SK-N-SH treated with all-trans-retinoic acid at 6 μM for 48 hours (cell line): Measurements from ENCODE around the gene LPP.

ENCODE experiments used
- ATAC-seq: fragments of 200-7000 bp; cut with Tn5 transposase; 3 replicates; pipeline ENCODE4 v1.9.1; 2020; ENCODE audit warnings: mild to moderate bottlenecking, moderate library complexity
- ARNTL ChIP-seq: fragments of 450-650 bp; formaldehyde crosslinking; IDR thresholded peaks from 2 replicates; pipeline ENCODE4 v1.5.0; 2020; ENCODE audit warnings: low read depth, mild to moderate bottlenecking, moderate library complexity, borderline replicate concordance
- CREB5 ChIP-seq: fragments of 250-450 bp; sonication (Bioruptor Pico); IDR thresholded peaks from 2 replicates; pipeline ENCODE4 v1.5.1; 2020; ENCODE audit warnings: low read depth, mild to moderate bottlenecking, moderate library complexity
- CSDC2 ChIP-seq: fragments of 250-450 bp; sonication (Bioruptor Pico); IDR thresholded peaks from 2 replicates; pipeline ENCODE4 v1.5.0; 2020; ENCODE audit warnings: mild to moderate bottlenecking, moderate library complexity
- ESRRG ChIP-seq: fragments of 250-450 bp; sonication (Bioruptor Pico); IDR thresholded peaks from 2 replicates; pipeline ENCODE4 v1.6.1; 2021; ENCODE audit warnings: mild to moderate bottlenecking
- GLIS3 ChIP-seq: fragments of 250-450 bp; sonication (Bioruptor Pico); IDR thresholded peaks from 2 replicates; pipeline ENCODE4 v1.5.0; 2020; ENCODE audit warnings: mild to moderate bottlenecking, moderate library complexity
- ISL1 ChIP-seq: fragments of 250-450 bp; sonication (Bioruptor Pico); IDR thresholded peaks from 2 replicates; pipeline ENCODE4 v2.1.2; 2022; ENCODE audit warnings: mild to moderate bottlenecking, moderate library complexity
- OSR1 ChIP-seq: fragments of 250-450 bp; sonication (Bioruptor Pico); IDR thresholded peaks from 2 replicates; pipeline ENCODE4 v1.8.0; 2022; ENCODE audit warnings: moderate library complexity, mild to moderate bottlenecking, inconsistent platforms
- PATZ1 ChIP-seq: fragments of 250-450 bp; sonication (Bioruptor Pico); IDR thresholded peaks from 2 replicates; pipeline ENCODE4 v1.8.0; 2020; ENCODE audit warnings: mild to moderate bottlenecking, moderate library complexity, borderline replicate concordance
- PPARA ChIP-seq: fragments of 250-450 bp; sonication (Bioruptor Pico); IDR thresholded peaks from 2 replicates; pipeline ENCODE4 v1.5.0; 2020; ENCODE audit warnings: mild to moderate bottlenecking, borderline replicate concordance
- SNAI2 ChIP-seq: fragments of 250-450 bp; sonication (Bioruptor Pico); IDR thresholded peaks from 2 replicates; pipeline ENCODE4 v1.5.0; 2020; ENCODE audit warnings: mild to moderate bottlenecking, moderate library complexity
- TCF4 ChIP-seq: fragments of 250-450 bp; sonication (Bioruptor Pico); IDR thresholded peaks from 2 replicates; pipeline ENCODE4 v1.8.0; 2021; ENCODE audit warnings: mild to moderate bottlenecking, moderate library complexity, borderline replicate concordance
- TOX ChIP-seq: fragments of 250-450 bp; sonication (Bioruptor Pico); IDR thresholded peaks from 2 replicates; pipeline ENCODE4 v1.8.0; 2021; ENCODE audit warnings: mild to moderate bottlenecking, moderate library complexity, borderline replicate concordance
- TSHZ2 ChIP-seq: fragments of 250-450 bp; sonication (Bioruptor Pico); IDR thresholded peaks from 2 replicates; pipeline ENCODE4 v1.5.0; 2020; ENCODE audit warnings: mild to moderate bottlenecking, moderate library complexity
- ZFP3 ChIP-seq: fragments of 250-450 bp; sonication (Bioruptor Pico); IDR thresholded peaks from 2 replicates; pipeline ENCODE4 v1.5.0; 2020; ENCODE audit warnings: mild to moderate bottlenecking, moderate library complexity
- ZNF565 ChIP-seq: fragments of 450-650 bp; formaldehyde crosslinking; conservative IDR thresholded peaks from 2 replicates; pipeline ENCODE4 v1.5.0; 2020; ENCODE audit warnings: low read depth, mild to moderate bottlenecking, moderate library complexity
- ZNF8 ChIP-seq: fragments of 450-650 bp; formaldehyde crosslinking; IDR thresholded peaks from 2 replicates; pipeline ENCODE4 v1.5.0; 2020; ENCODE audit warnings: mild to moderate bottlenecking, moderate library complexity

LPP gene

GRCh38 chr3:188296761-188297612 is 143.0 kb downstream of the LPP start (continued):
- TF ChIP-seq PATZ1 (CRISPR knock-in tag) (peak; percentile 97), TCF4 (CRISPR knock-in tag) (no peak), CSDC2 (CRISPR knock-in tag) (peak; percentile 91)

GRCh38 chr3:188298585-188298984 is 144.6 kb downstream of the LPP start:
- no peak; the same call in 2 of the 3 replicates for ATAC-seq
- TF ChIP-seq ESRRG (no peak), PATZ1 (CRISPR knock-in tag) (no peak), OSR1 (CRISPR knock-in tag) (no peak), SNAI2 (CRISPR knock-in tag) (no peak), ZFP3 (CRISPR knock-in tag) (no peak), TSHZ2 (no peak), ZNF8 (no peak)

- no peak for TF ChIP-seq PPARA (CRISPR knock-in tag)
- TF ChIP-seq SNAI2 (CRISPR knock-in tag) = no peak
- TF ChIP-seq OSR1 (CRISPR knock-in tag) = no peak
- no peak for TF ChIP-seq ZNF565 (CRISPR knock-in tag)
- no peak for TF ChIP-seq ZFP3 (CRISPR knock-in tag)
- TF ChIP-seq CSDC2 (CRISPR knock-in tag) = 0 out of 2 replicates have a peak, but pooled peaks have one; percentile 12
- TF ChIP-seq TOX (CRISPR knock-in tag) = no peak
- TF ChIP-seq ESRRG = no peak
- TF ChIP-seq ARNTL (CRISPR knock-in tag) = no peak
- TF ChIP-seq GLIS3 (CRISPR knock-in tag) = no peak
- TF ChIP-seq CREB5 (CRISPR knock-in tag) = no peak
- no peak for TF ChIP-seq TSHZ2
- peak; percentile 16; the same call in 1 of the 2 replicates for TF ChIP-seq ISL1 (CRISPR knock-in tag)
- peak; percentile 39 for ATAC-seq
These were observed 145.1 kb downstream of the LPP start for GRCh38 chr3:188299068-188299467.
